ENCODE measurements around the gene IL9. TPM values are rescaled to one million over a fixed set of nuclear protein-coding genes. Genes with fewer than 3 reads are reported as not detected.

The IL9 gene
- total RNA-seq, 2 experiments from 2014 or later = 9.6 to 9.9 TPM

DNA sequence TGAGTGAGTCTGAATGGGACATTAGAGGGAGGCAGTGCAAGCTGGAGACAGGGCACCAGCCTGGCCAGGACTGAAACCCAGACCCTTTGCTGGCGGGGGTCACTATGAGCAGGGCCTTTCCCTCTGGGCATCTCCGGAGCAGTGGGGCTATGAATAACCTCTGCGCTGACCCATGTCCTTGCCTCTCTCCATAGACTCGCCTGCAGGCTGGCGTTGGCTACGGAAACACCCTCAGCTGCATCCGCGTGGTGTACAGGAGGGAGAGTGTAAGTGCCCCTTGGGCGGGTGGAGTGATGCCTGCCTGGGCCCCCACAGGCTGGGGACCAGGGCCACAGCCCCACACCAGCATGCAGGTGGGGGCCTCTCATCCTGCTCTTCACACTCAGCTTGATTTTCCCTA, 45.4 kb downstream of the IL9 start:
- POLR2A ChIA-PET = no interaction called here
- CTCF ChIA-PET = no interaction called here

- ChIA-PET CTCF (no interaction called here), POLR2A (no interaction called here)
These were observed 47.7 kb downstream of the IL9 start for GRCh38 chr5:135847976-135848375.

GRCh38 chr5:135846311-135846710, 49.3 kb downstream of the IL9 start:
- ChIA-PET CTCF (no interaction called here), POLR2A (no interaction called here)

- ChIA-PET CTCF (no interaction called here), POLR2A (no interaction called here)
These were observed 51.9 kb downstream of the IL9 start for GRCh38 chr5:135843571-135844337.

DNA sequence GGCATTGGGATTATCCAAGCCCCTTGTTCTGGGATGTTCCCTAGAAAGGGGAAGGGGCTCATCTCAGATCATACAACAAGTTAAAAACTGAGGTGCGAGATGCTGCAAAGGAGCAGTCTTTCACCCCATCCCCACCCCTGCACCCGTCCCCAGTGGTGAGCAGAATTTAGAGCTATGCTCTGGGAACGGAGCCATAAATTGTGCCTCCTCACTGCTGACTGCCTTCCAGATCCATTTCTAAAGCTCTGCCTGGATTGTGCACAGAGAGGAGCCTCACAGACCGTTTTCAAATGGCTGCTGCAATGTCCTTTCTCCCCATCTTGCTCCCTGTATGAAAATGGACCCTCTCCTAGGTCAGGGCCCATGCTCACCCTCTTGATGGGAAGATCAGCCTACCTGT, 52.9 kb downstream of the IL9 start:
- ChIA-PET CTCF (no interaction called here), POLR2A (no interaction called here)

Other genes with a start within 250 kb of the IL9 start
- gene SLC25A48, start 61.2 kb downstream of the IL9 start, total RNA-seq = not detected
- gene LECT2, start 59.1 kb upstream of the IL9 start, total RNA-seq = not detected
- gene TGFBI, start 133.1 kb upstream of the IL9 start, total RNA-seq = under 1 TPM in 1 of 2 experiments, not detected in 1; 0.23 TPM
- gene SMAD5, start 237.0 kb upstream of the IL9 start, total RNA-seq = 10 to 100 TPM; 19.0 to 19.2 TPM

Measured in activated CD8-positive, alpha-beta memory T cell treated with anti-CD3 and anti-CD28 coated beads for 36 hours (primary cell).